ENCODE data around the gene TBC1D8.

TBC1D8 gene

GRCh38 chr2:101153077-101153707 is 2.0 kb upstream of the TBC1D8 start:
- in situ Hi-C loops (cut with MboI; ENCODE audit: low sequenced_read_pairs): no loop called here
- no peaks in the 10 kb centered on the region for H3K9me3 ChIP-seq
- H3K36me3 ChIP-seq (replicated peaks): no peaks in the 10 kb centered on the region
- H3K27me3 ChIP-seq (ENCODE audit: low read depth): no peaks in the 10 kb centered on the region
- peaks cover 23% of the 10 kb centered on the region for H3K4me1 ChIP-seq
- no peak overlapping the region for H3K4me3 ChIP-seq
- DNase-seq (ENCODE audit: low spot score in 2 of 2): no peak

DNA sequence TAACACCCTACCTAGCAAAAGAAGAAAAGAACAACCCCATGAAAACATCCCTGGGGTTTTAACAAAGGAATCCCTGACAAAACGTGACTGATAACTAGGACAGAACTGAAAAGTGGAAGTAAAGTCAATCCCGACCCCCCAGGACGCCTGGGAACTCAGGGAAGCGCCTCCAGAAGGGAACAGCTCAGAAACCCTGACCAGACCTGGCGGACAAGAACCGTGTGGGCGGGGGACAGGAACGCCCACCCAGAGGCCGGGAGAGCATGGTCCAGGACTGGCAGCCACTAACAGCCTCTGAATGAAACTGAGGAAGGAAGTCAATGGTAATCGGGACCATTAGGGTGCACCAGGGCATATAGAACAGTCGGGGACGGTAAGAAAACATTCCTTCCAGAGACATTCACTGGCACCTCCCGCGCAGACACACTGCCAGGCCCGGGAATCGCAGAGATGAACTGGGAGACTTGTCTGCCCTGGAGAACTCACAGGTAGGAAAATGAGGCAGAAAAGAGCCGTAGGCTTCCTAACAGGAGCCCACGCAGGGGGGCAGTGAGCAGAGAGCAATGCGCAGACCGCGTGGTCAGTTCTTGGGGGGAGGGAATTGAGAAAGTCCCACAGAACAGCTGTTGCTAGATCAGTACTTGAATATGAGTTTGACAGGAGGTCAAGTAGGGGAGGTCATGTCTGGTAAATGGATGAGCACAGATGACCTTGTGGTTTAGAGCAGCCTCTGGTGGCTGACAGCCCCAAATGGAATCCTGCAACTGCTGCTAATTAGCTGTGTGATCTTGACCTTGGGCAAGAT is 1.3 kb upstream of the TBC1D8 start:
- peak in 1 of 2 experiments; percentile 26 for DNase-seq (ENCODE audit: low spot score in 2 of 2)
- H3K9me3 ChIP-seq: no peaks in the 10 kb centered on the region
- H3K4me1 ChIP-seq: peaks cover 25% of the 10 kb centered on the region
- in situ Hi-C loops (cut with MboI; ENCODE audit: low sequenced_read_pairs): no loop called here
- no peaks in the 10 kb centered on the region for H3K36me3 ChIP-seq (replicated peaks)
- H3K4me3 ChIP-seq: no peak overlapping the region
- no peaks in the 10 kb centered on the region for H3K27me3 ChIP-seq (ENCODE audit: low read depth)

DNA sequence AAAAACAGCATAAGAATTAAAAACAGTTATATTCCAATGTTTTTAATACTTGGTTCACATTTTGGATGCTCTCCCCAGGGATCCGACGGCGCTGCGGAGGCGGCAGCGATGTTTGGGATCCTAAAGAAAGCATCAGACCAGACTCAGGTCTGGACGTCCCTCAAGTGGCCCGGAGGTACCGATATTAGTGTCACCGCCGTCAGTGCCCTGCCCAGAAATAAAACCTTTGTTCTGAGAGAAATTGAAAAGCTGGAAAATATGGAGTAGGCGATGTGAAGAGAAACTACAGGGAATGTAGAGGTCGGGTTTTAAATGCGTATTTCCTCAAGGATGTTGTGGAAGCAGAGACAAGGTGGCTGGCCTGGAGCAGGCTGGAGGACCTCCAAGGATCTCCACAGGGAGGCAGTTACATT is 683 bp upstream of the TBC1D8 start:
- H3K27me3 ChIP-seq (ENCODE audit: low read depth): no peaks in the 10 kb centered on the region
- peaks cover 25% of the 10 kb centered on the region for H3K4me1 ChIP-seq
- no peaks in the 10 kb centered on the region for H3K36me3 ChIP-seq (replicated peaks)
- DNase-seq (ENCODE audit: low spot score in 2 of 2): no peak
- in situ Hi-C loops (cut with MboI; ENCODE audit: low sequenced_read_pairs): no loop called here
- H3K4me3 ChIP-seq: peak overlapping the region; percentile 34
- H3K9me3 ChIP-seq: no peaks in the 10 kb centered on the region

GRCh38 chr2:101150306-101151145 is 656 bp downstream of the TBC1D8 start:
- in situ Hi-C loops (cut with MboI; ENCODE audit: low sequenced_read_pairs): no loop called here
- peak overlapping the region; percentile 58 for H3K4me3 ChIP-seq

GRCh38 chr2:101149241-101150192 is 1.7 kb downstream of the TBC1D8 start:
- peak in 1 of 2 experiments; percentile 30 for DNase-seq (ENCODE audit: low spot score in 2 of 2)
- Histone ChIP-seq H3K4me3 (peak overlapping the region; percentile 58), H3K4me1 (peaks cover 25% of the 10 kb centered on the region), H3K36me3 (replicated peaks) (no peaks in the 10 kb centered on the region), H3K9me3 (no peaks in the 10 kb centered on the region), H3K27me3 (ENCODE audit: low read depth) (no peaks in the 10 kb centered on the region)
- in situ Hi-C loops (cut with MboI; ENCODE audit: low sequenced_read_pairs): no loop called here

More at GRCh38 chr2:101150306-101151145, 656 bp downstream of the TBC1D8 start:
- Histone ChIP-seq H3K36me3 (replicated peaks) (no peaks in the 10 kb centered on the region), H3K27me3 (ENCODE audit: low read depth) (no peaks in the 10 kb centered on the region), H3K9me3 (no peaks in the 10 kb centered on the region), H3K4me1 (peaks cover 25% of the 10 kb centered on the region)
- peak in 1 of 2 experiments; percentile 39 for DNase-seq (ENCODE audit: low spot score in 2 of 2)

- H3K27me3 ChIP-seq (ENCODE audit: low read depth): no peaks in the 10 kb centered on the region
- in situ Hi-C loops (cut with MboI; ENCODE audit: low sequenced_read_pairs): no loop called here
- no peaks in the 10 kb centered on the region for H3K36me3 ChIP-seq (replicated peaks)
- no peak for DNase-seq (ENCODE audit: low spot score in 2 of 2)
- H3K4me1 ChIP-seq: peaks cover 25% of the 10 kb centered on the region
- H3K9me3 ChIP-seq: no peaks in the 10 kb centered on the region
- no peak overlapping the region for H3K4me3 ChIP-seq
Measured at GRCh38 chr2:101148777-101149176, 2.4 kb downstream of the TBC1D8 start.

- no peak overlapping the region for H3K4me3 ChIP-seq
- in situ Hi-C loops (cut with MboI; ENCODE audit: low sequenced_read_pairs): no loop called here
- DNase-seq (ENCODE audit: low spot score in 2 of 2): no peak
- H3K9me3 ChIP-seq: no peaks in the 10 kb centered on the region
- no peaks in the 10 kb centered on the region for H3K27me3 ChIP-seq (ENCODE audit: low read depth)
- H3K4me1 ChIP-seq: peaks cover 25% of the 10 kb centered on the region
- H3K36me3 ChIP-seq (replicated peaks): no peaks in the 10 kb centered on the region
Measured at GRCh38 chr2:101147971-101148370, 3.2 kb downstream of the TBC1D8 start.

DNA sequence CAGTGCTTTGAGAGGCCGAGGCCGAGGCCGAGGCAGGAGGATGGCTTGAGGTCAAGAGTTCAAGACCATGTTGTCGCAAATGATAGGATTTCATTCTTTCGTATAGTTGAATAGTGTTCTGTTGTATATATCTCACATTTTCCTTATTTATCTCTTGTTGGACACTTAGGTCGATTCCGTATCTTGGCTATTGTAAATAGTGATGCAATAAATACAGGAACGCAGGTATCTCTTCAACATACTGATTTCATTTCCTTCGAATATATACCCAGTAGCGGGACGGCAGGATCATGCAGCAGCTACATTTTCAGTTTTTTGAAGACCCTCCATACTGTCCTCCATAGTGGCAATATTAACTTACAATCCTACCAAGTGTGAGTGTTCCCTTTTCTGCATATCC is 4.1 kb downstream of the TBC1D8 start:
- Histone ChIP-seq H3K27me3 (ENCODE audit: low read depth) (no peaks in the 10 kb centered on the region), H3K4me3 (no peak overlapping the region), H3K9me3 (no peaks in the 10 kb centered on the region), H3K36me3 (replicated peaks) (no peaks in the 10 kb centered on the region), H3K4me1 (peaks cover 22% of the 10 kb centered on the region)
- DNase-seq (ENCODE audit: low spot score in 2 of 2): no peak
- in situ Hi-C loops (cut with MboI; ENCODE audit: low sequenced_read_pairs): no loop called here

DNA sequence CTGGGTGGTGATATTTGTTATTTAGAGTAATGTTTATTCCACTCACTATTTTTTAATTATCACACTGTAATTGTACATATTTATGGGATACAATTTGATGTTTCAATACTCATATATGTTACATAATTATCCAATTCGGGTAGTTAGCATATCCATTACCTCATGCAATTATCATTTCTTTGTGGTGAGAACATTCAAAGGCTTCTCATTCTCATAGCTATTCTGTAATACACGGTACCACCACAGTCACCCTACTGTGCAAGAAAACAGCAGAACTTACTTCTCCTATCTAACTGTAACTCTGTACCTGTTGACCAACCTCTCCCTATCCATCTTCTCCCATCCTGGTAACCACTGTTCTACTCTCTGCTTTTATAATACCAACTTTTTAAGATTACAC is 4.6 kb downstream of the TBC1D8 start:
- Histone ChIP-seq H3K4me1 (peaks cover 17% of the 10 kb centered on the region), H3K9me3 (no peaks in the 10 kb centered on the region), H3K27me3 (ENCODE audit: low read depth) (no peaks in the 10 kb centered on the region), H3K4me3 (no peak overlapping the region), H3K36me3 (replicated peaks) (no peaks in the 10 kb centered on the region)
- DNase-seq (ENCODE audit: low spot score in 2 of 2): no peak
- in situ Hi-C loops (cut with MboI; ENCODE audit: low sequenced_read_pairs): no loop called here

- in situ Hi-C loops (cut with MboI; ENCODE audit: low sequenced_read_pairs): no loop called here
- Histone ChIP-seq H3K4me1 (peaks cover 17% of the 10 kb centered on the region), H3K9me3 (no peaks in the 10 kb centered on the region), H3K36me3 (replicated peaks) (no peaks in the 10 kb centered on the region), H3K27me3 (ENCODE audit: low read depth) (no peaks in the 10 kb centered on the region), H3K4me3 (no peak overlapping the region)
- no peak for DNase-seq (ENCODE audit: low spot score in 2 of 2)
Measured at GRCh38 chr2:101145406-101145805, 5.8 kb downstream of the TBC1D8 start.

DNA sequence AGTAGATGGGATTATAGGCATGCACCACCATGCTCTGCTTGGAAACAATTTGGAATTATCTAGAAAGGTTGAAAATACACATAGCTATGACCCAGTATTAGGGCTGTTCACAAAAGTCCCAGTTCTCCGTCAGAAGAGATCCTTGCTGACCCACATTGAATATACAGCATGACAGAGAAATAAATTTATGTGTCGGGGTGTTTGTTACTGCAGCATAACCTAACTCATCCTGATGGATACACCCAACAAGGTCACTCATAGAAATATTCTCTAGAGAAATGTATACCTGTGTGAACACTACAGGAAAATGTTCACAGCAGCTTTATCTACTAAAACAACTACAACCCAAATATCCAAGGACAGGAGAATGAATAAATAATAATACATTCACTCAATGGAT is 9.0 kb downstream of the TBC1D8 start:
- DNase-seq (ENCODE audit: low spot score in 2 of 2): no peak
- no peaks in the 10 kb centered on the region for H3K36me3 ChIP-seq (replicated peaks)
- H3K4me3 ChIP-seq: no peak overlapping the region
- H3K4me1 ChIP-seq: no peaks in the 10 kb centered on the region
- no peaks in the 10 kb centered on the region for H3K9me3 ChIP-seq
- in situ Hi-C loops (cut with MboI; ENCODE audit: low sequenced_read_pairs): no loop called here
- no peaks in the 10 kb centered on the region for H3K27me3 ChIP-seq (ENCODE audit: low read depth)

GRCh38 chr2:101140978-101141655 is 10.1 kb downstream of the TBC1D8 start:
- Histone ChIP-seq H3K4me3 (no peak overlapping the region), H3K36me3 (replicated peaks) (no peaks in the 10 kb centered on the region), H3K4me1 (no peaks in the 10 kb centered on the region), H3K9me3 (no peaks in the 10 kb centered on the region), H3K27me3 (ENCODE audit: low read depth) (no peaks in the 10 kb centered on the region)
- no peak for DNase-seq (ENCODE audit: low spot score in 2 of 2)
- in situ Hi-C loops (cut with MboI; ENCODE audit: low sequenced_read_pairs): no loop called here
